ENCODE data around the gene ROBO1. TPM values are rescaled to one million over a fixed set of nuclear protein-coding genes. Genes with fewer than 3 reads are reported as not detected.

Gene ROBO1
- total RNA-seq, 1 donor from 2014 or later, result 73.8 TPM

DNA sequence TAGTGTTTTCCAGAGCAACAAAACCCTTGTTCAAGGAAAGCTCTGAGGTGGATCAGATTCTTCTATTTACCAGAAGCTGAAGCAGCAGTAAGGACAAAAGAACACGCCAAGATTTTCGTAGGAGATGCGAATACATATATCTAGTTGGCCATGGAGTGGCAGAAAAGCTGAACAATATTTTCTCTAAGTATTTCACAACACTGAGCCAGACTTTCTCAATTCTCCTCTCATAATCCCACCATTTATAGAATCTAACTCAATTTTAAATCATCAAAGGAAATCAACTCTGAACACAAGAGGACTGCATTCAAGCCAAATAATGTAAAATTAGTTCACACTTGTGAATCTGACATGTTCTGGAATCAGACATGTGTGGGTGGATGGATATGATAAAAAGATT lies 775.0 kb downstream of the ROBO1 start:
- Mint-ChIP-seq H3K4me1 (ENCODE audit: unreplicated experiment) (peaks cover 42% of the 10 kb centered on the region), H3K27me3 (ENCODE audit: unreplicated experiment) (no peaks in the 10 kb centered on the region), H3K36me3 (ENCODE audit: unreplicated experiment) (no peaks in the 10 kb centered on the region), H3K4me3 (ENCODE audit: unreplicated experiment) (no peak overlapping the region), H3K9me3 (ENCODE audit: unreplicated experiment) (peaks cover 7% of the 10 kb centered on the region), H3K27ac (ENCODE audit: unreplicated experiment) (no peak overlapping the region)
- no peak for DNase-seq (ENCODE audit: extremely low spot score, unreplicated experiment)
- TF ChIP-seq, protein P1, sequence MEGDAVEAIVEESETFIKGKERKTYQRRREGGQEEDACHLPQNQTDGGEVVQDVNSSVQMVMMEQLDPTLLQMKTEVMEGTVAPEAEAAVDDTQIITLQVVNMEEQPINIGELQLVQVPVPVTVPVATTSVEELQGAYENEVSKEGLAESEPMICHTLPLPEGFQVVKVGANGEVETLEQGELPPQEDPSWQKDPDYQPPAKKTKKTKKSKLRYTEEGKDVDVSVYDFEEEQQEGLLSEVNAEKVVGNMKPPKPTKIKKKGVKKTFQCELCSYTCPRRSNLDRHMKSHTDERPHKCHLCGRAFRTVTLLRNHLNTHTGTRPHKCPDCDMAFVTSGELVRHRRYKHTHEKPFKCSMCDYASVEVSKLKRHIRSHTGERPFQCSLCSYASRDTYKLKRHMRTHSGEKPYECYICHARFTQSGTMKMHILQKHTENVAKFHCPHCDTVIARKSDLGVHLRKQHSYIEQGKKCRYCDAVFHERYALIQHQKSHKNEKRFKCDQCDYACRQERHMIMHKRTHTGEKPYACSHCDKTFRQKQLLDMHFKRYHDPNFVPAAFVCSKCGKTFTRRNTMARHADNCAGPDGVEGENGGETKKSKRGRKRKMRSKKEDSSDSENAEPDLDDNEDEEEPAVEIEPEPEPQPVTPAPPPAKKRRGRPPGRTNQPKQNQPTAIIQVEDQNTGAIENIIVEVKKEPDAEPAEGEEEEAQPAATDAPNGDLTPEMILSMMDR (IDR thresholded peaks at IDR 0.05), result no peak

DNA sequence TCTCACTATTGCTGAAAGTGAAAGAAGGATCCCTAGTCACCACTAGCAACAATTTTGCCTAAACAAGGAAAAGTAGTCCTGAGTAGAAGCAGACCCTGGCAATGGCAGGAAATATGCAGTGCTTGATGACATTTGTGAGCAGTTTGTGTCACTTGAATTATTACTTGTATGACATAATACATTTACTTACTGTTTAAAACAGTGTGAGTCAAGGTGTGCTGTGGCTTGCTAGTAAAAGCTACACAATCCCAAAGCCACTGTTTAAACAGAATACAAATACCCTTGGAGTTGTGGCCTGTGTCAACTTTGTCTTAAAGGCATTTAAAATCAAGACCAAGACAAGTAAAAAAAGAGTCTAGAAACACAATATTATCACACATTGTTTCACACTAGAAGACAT lies 775.4 kb downstream of the ROBO1 start:
- Mint-ChIP-seq H3K4me1 (ENCODE audit: unreplicated experiment) (peaks cover 42% of the 10 kb centered on the region), H3K27me3 (ENCODE audit: unreplicated experiment) (no peaks in the 10 kb centered on the region), H3K9me3 (ENCODE audit: unreplicated experiment) (peaks cover 7% of the 10 kb centered on the region), H3K4me3 (ENCODE audit: unreplicated experiment) (no peak overlapping the region), H3K27ac (ENCODE audit: unreplicated experiment) (no peak overlapping the region), H3K36me3 (ENCODE audit: unreplicated experiment) (no peaks in the 10 kb centered on the region)
- TF ChIP-seq, protein P1 (IDR thresholded peaks at IDR 0.05), result no peak
- no peak for DNase-seq (ENCODE audit: extremely low spot score, unreplicated experiment)

DNA sequence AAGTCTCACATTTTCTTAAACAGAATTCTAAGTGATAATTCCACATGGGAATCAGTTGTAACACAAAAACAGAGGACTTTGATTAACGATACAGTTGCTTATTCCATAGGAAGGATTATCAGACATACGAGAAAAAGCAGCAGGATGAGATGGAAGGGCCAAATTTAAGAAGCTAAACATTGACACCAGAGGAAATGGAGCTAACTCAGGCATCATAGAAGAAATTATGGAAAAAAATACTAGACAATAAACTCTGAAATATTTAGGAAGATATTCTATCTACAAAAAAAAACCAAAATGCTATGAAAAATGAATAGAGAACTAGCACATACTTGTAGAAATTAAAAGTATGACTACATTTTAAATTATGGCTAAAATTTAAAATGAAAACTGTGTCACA lies 776.1 kb downstream of the ROBO1 start:
- Mint-ChIP-seq H3K36me3 (ENCODE audit: unreplicated experiment) (no peaks in the 10 kb centered on the region), H3K9me3 (ENCODE audit: unreplicated experiment) (peaks cover 7% of the 10 kb centered on the region), H3K4me1 (ENCODE audit: unreplicated experiment) (peaks cover 42% of the 10 kb centered on the region), H3K4me3 (ENCODE audit: unreplicated experiment) (no peak overlapping the region), H3K27ac (ENCODE audit: unreplicated experiment) (no peak overlapping the region), H3K27me3 (ENCODE audit: unreplicated experiment) (no peaks in the 10 kb centered on the region)
- no peak for DNase-seq (ENCODE audit: extremely low spot score, unreplicated experiment)
- TF ChIP-seq, protein P1 (IDR thresholded peaks at IDR 0.05), result no peak

DNA sequence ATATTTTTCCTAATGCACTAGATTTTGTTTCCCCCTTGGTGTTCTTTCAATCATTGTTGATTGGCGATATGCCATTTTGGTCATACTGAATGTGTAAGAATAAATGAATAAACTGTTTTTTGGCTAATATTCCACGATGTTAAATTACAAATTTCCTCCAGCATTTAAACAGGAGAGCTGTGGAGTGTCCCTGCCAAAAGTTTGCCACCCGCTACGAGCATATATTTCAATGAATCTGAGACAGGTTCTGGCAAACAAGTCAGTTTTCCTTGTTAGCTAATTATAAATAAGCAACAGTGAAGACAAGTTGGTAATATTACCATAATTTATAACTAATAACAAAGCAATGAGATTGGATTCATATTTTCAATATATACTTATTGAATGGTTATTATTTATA lies 777.6 kb downstream of the ROBO1 start:
- Mint-ChIP-seq H3K36me3 (ENCODE audit: unreplicated experiment) (no peaks in the 10 kb centered on the region), H3K27me3 (ENCODE audit: unreplicated experiment) (no peaks in the 10 kb centered on the region), H3K4me3 (ENCODE audit: unreplicated experiment) (no peak overlapping the region), H3K27ac (ENCODE audit: unreplicated experiment) (no peak overlapping the region), H3K9me3 (ENCODE audit: unreplicated experiment) (peaks cover 7% of the 10 kb centered on the region), H3K4me1 (ENCODE audit: unreplicated experiment) (peaks cover 36% of the 10 kb centered on the region)
- TF ChIP-seq, protein P1 (IDR thresholded peaks at IDR 0.05), result no peak
- DNase-seq (ENCODE audit: extremely low spot score, unreplicated experiment), result no peak

DNA sequence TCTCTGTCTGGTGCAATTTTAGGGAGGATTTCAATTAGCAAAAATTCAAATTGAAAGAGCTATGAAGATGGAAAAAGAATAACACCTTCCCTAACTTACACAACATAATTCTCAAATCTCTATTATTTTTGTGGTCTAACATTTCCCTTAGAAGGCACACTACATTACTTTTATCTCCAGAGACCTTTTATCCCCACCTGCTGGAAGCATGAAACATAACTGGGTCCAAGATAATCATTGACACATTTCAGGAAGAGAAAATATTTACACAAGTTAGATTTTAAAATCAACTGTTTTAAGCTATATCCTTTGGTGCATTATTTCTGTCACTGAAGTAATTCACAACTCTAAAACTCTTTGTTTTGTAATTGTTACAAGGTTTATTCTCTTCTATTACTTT lies 779.5 kb downstream of the ROBO1 start:
- Mint-ChIP-seq H3K4me1 (ENCODE audit: unreplicated experiment) (peaks cover 17% of the 10 kb centered on the region), H3K4me3 (ENCODE audit: unreplicated experiment) (no peak overlapping the region), H3K27me3 (ENCODE audit: unreplicated experiment) (no peaks in the 10 kb centered on the region), H3K36me3 (ENCODE audit: unreplicated experiment) (no peaks in the 10 kb centered on the region), H3K27ac (ENCODE audit: unreplicated experiment) (no peak overlapping the region), H3K9me3 (ENCODE audit: unreplicated experiment) (peaks cover 7% of the 10 kb centered on the region)
- no peak for DNase-seq (ENCODE audit: extremely low spot score, unreplicated experiment)
- TF ChIP-seq, protein P1 (IDR thresholded peaks at IDR 0.05), result peak; percentile 57

Measured in osteocyte (in vitro differentiated cells).